OCI-LY7 (cell line): Measurements from ENCODE around the gene NPIPB6.

Source experiments
- EZH2phosphoT487 ChIP-seq: fragments of 200-600 bp; sonication (generic); IDR thresholded peaks from 2 replicates; pipeline ENCODE4 v1.6.1; 2018; ENCODE audit warnings: low read depth, borderline replicate concordance, mild to moderate bottlenecking, mixed run types, antibody characterized with exemption, low read length, moderate library complexity, mixed read lengths
- TF ChIP-seq, protein P1 (sequence below): fragments of 200-600 bp; sonication (generic); conservative IDR thresholded peaks from 2 replicates; pipeline ENCODE4 v1.5.1; 2014; ENCODE audit warnings: mild to moderate bottlenecking, antibody characterized with exemption, low read length, moderate library complexity, mixed read lengths

DNA sequence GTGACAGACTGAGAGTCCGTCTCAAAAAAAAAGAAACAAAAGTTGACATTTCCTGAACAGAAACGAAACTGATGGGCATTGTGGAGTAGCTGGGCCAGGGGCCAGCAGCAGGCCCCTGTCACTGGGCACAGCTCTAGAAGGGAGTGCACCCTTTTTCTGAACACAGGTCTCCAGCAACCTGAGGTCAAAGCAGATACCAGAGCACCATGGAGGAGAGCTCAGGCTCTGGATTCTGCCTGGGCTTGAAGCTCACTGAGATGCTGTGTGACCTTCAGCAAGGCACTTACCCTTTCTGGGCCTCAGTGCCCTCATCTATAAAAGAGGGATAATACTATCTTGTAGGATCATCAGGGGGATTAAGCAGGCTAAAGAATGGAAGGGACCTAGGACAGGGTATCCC, 66.0 kb downstream of the NPIPB6 start:
- TF ChIP-seq, protein P1, sequence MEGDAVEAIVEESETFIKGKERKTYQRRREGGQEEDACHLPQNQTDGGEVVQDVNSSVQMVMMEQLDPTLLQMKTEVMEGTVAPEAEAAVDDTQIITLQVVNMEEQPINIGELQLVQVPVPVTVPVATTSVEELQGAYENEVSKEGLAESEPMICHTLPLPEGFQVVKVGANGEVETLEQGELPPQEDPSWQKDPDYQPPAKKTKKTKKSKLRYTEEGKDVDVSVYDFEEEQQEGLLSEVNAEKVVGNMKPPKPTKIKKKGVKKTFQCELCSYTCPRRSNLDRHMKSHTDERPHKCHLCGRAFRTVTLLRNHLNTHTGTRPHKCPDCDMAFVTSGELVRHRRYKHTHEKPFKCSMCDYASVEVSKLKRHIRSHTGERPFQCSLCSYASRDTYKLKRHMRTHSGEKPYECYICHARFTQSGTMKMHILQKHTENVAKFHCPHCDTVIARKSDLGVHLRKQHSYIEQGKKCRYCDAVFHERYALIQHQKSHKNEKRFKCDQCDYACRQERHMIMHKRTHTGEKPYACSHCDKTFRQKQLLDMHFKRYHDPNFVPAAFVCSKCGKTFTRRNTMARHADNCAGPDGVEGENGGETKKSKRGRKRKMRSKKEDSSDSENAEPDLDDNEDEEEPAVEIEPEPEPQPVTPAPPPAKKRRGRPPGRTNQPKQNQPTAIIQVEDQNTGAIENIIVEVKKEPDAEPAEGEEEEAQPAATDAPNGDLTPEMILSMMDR, result no peak
- no peak for TF ChIP-seq EZH2phosphoT487
